AG08396 (cell line): ENCODE results near the gene ACP4.

Experiments used
- DNase-seq: peaks from one replicate; pipeline ENCODE4 v3.0.0; 2012; ENCODE audit warnings: low spot score, mixed read lengths

The ACP4 gene

GRCh38 chr19:50844296-50844935 lies 54.2 kb downstream of the ACP4 start:
- no peak for DNase-seq
